Spinal cord (tissue), 10 donors: Measurements from ENCODE around the gene GNB1. TPM values are rescaled to one million over a fixed set of nuclear protein-coding genes. Genes with fewer than 3 reads are reported as not detected.
"Not testable (repeated sequence)": the region's sequence is repeated elsewhere in the genome, so short reads cannot be mapped to it uniquely, and the experiment has no call there.

ENCODE experiments used
- DNase-seq, 6 donors: peaks; one replicate each; pipeline versions ENCODE4 v3.0.0 to v3.0.0-alpha.2; 2013 to 2015; ENCODE audit warnings: low spot score in 6 of 6, low read depth in 4 of 6
- H3K27ac ChIP-seq: one replicate; pipeline ENCODE4 v1.5.1; 2013; ENCODE audit warnings: low read depth, low read length, control low read depth
- H3K27me3 ChIP-seq: one replicate; pipeline ENCODE4 v1.6.1; 2013; ENCODE audit warnings: low read length; ENCODE audit not compliant: control insufficient read depth, insufficient read depth
- H3K36me3 ChIP-seq: one replicate; pipeline ENCODE4 v1.6.1; 2013; ENCODE audit warnings: low read length; ENCODE audit not compliant: control insufficient read depth, insufficient read depth
- H3K4me1 ChIP-seq: one replicate; pipeline ENCODE4 v1.6.1; 2013; ENCODE audit warnings: low read length; ENCODE audit not compliant: control insufficient read depth, insufficient read depth
- H3K4me3 ChIP-seq: one replicate; pipeline ENCODE4 v1.5.1; 2013; ENCODE audit warnings: low read depth, low read length, control low read depth
- H3K9me3 ChIP-seq: one replicate; pipeline ENCODE4 v1.6.1; 2013; ENCODE audit warnings: low read length; ENCODE audit not compliant: control insufficient read depth, insufficient read depth
- WGBS: methylation state at CpG from one replicate; pipeline ENCODE4 v1.1.5; 2013; ENCODE audit warnings: missing lambda C conversion rate; ENCODE audit not compliant: insufficient coverage; 5-methylcytosine and 5-hydroxymethylcytosine counted together
- polyA plus RNA-seq, 2 donors: library from polyadenylated mRNA; unstranded; fragments of 120-200 nt; gene quantifications; one replicate each; pipeline ENCODE4 v1.2.1, GENCODE V29; 2013; ENCODE audit not compliant: insufficient read length in 2 of 2
- total RNA-seq, 2 donors: library from RNA; depleted of rRNA in 1 of 2; stranded (reverse); fragments of 120-200 nt in 1 of 2; fragments of >200 nt in 1 of 2; gene quantifications; one replicate each; pipeline versions ENCODE4 v1.2.3 to v1.2.4, GENCODE V29; 2013 to 2014
- donor health status: healthy.

Gene GNB1
- total and polyA plus RNA-seq, 4 donors, result 129 to 651 (median 436) TPM

GRCh38 chr1:1892079-1892762 lies 1.3 kb upstream of the GNB1 start:
- no peak for DNase-seq
- 85% methylated on average over 15 of the region's 21 CpGs for WGBS
- peak overlapping the region; percentile 64 for H3K27ac ChIP-seq
- H3K36me3 ChIP-seq, result peaks cover 17% of the 10 kb centered on the region
- peak overlapping the region; percentile 57 for H3K4me3 ChIP-seq
- no peaks in the 10 kb centered on the region for H3K27me3 ChIP-seq
- H3K4me1 ChIP-seq, result peaks cover 58% of the 10 kb centered on the region
- no peaks in the 10 kb centered on the region for H3K9me3 ChIP-seq

DNA sequence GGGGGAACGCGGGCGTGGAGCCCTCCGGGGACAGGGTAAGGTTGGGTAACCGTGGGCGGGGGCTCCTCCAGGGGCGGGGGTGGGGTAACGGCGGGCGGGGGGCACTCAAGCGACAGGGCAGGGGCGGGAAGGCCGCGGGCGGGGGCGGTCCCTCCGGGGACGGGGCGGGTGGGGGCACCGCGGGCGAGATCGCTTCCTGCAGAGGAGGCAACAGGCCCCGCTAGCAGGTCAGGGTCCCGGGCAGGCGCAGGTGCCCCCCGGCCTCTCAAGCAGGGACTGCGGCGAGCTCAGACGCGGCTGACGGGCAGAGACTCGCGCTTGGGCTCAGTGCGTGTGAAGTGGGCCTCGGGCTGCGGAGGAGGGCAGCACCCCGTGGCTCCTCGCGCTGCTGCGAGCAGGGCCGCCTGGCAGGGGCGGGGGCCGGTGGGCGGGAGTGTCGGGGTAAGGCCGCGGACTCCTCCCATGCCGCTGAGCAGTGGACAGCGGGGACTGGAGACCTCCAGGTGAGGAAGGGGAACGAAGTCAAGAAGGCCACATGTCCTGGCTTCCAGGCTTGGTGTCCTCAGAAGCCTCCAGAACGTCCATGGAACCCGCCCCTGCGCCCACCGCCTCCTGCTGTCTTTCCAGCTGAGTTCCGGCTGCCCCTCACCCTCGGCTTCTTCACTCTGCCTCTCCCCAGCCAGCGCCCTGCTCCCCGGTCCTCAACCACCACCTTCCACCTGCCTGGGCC lies 627 bp upstream of the GNB1 start:
- peaks cover 58% of the 10 kb centered on the region for H3K4me1 ChIP-seq

DNA sequence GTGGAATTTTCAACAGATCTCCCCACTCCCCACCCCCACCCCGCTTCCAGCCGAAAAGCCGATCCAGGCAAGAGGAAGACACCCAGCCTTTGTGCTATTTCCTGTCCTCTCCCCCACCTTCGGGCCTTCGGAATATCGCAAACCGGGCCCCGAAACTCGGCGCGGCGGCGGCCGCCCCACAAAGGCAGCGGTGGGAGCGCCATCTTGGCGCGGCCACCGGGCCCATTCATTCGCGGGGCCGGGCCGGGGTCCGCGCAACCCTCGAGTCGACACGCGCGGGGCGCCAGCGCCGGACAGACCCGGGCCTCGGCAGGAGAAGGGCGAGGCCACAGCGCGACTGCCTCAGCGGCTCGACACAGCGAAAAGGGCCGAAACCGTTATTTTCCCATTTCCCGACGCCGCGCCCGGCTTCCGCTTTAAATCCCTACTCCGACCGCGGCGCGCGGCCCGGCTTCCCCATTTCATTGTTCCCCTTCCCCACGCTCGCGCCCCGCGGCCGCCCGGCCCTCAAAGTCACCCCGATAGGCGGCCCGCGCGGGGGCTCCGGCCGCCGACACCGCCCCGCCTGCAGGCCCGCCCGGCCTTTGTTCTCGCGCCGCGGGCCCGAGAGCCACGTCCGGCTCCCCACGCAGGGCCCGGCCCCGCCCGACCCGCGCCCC lies 911 bp downstream of the GNB1 start:
- H3K4me3 ChIP-seq, result peak overlapping the region; percentile 66
- H3K9me3 ChIP-seq, result no peaks in the 10 kb centered on the region
- WGBS, result under 1% methylated on average over 88 of the region's 88 CpGs
- peaks cover 56% of the 10 kb centered on the region for H3K4me1 ChIP-seq
- peak overlapping the region; percentile 82 for H3K27ac ChIP-seq
- peaks cover 17% of the 10 kb centered on the region for H3K36me3 ChIP-seq
- no peaks in the 10 kb centered on the region for H3K27me3 ChIP-seq
- DNase-seq, result peak in 3 of 6 donors; percentile 42 to 69 (median 68)

More for the DNA sequence above, 627 bp upstream of the GNB1 start:
- 2% methylated on average over 51 of the region's 59 CpGs for WGBS
- peak in 2 of 6 donors; percentile 65 to 67 for DNase-seq
- Histone ChIP-seq H3K27me3 (no peaks in the 10 kb centered on the region), H3K9me3 (no peaks in the 10 kb centered on the region), H3K27ac (peak overlapping the region; percentile 64), H3K4me3 (peak overlapping the region; percentile 57), H3K36me3 (peaks cover 17% of the 10 kb centered on the region)

DNA sequence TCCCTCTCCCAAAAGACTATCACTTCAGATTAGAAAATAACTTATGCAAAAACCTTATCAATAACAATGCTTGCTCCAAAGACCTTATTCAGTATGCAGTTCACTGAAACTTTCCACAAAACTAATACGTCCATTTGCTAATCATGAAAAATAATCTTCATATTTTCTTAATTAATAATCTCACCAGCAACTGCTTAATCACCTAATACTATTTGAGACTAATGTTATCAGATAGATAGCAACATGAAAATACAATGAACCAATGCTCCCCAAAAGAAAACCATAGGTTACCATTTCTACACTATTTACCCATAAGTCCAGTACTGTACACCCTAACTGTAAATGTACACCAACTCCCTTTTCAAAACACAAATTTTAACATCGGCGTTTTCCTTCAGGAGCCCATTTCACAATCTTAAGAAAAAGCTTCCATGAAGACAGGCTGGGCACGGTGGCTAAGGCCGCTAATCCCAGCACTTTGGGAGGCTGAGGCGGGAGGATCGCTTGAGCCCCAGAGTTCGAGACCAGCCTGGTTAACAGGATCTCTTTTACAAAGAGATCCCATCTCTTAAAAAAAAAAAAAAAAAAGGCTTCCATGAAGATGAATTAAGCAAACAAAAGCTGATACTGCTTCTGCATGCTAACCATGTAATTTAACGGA lies 1.7 kb downstream of the GNB1 start:
- Histone ChIP-seq H3K27me3 (no peaks in the 10 kb centered on the region), H3K4me3 (peak overlapping the region; percentile 66), H3K4me1 (peaks cover 49% of the 10 kb centered on the region), H3K9me3 (no peaks in the 10 kb centered on the region), H3K27ac (peak overlapping the region; percentile 82), H3K36me3 (peaks cover 20% of the 10 kb centered on the region)
- DNase-seq, result no peak
- 0% methylated on average over 3 of the region's 9 CpGs for WGBS

- H3K27ac ChIP-seq, H3K36me3 ChIP-seq, DNase-seq, H3K9me3 ChIP-seq, H3K4me3 ChIP-seq, H3K27me3 ChIP-seq: not testable (repeated sequence)
- 70% methylated on average over 3 of the region's 11 CpGs for WGBS
- peaks cover 31% of the 10 kb centered on the region for H3K4me1 ChIP-seq
Measured at GRCh38 chr1:1883890-1884289, 7.0 kb downstream of the GNB1 start.

DNA sequence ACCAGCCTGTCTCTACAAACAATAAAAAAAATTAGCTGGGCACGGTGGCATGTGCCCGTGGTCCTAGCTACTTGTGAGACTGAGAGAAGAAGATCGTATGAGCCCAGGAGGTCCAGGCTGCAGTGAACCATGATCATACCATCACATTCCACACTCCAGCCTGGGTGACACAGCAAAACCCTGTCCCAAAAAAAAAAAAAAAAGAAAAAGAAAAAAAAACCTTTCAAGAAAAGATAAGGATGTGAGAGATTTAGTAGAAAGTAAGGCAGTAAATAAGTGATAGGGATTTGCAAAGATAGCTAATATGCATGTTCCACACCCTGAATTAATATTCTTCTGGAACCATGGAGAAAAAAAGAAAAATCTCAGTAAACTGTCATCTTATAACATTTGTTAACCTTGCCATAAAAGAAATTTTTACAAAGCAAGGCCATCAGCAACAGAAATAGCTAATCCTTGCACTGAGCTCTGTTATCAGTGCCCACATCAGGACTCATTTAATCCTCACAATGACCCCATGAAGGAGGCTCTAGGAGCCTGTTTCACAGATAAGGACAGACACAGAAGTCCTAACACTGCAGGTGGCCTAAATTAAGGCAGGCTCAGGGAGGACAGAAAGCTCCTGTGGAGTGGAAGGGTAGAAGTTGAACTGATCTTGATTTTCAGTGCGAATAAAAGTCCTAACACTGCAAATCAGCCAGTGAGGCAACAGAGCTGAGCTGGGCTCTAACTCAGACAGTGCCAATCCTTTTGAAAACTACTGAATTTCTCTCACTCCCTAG lies 7.6 kb downstream of the GNB1 start:
- H3K27ac ChIP-seq, result no peak overlapping the region
- H3K4me3 ChIP-seq, result no peak overlapping the region
- H3K9me3 ChIP-seq, result no peaks in the 10 kb centered on the region
- WGBS, result no CpG with 5 or more reads among the region's 4 CpGs
- H3K4me1 ChIP-seq, result peaks cover 26% of the 10 kb centered on the region
- H3K36me3 ChIP-seq, result peaks cover 11% of the 10 kb centered on the region
- H3K27me3 ChIP-seq, result no peaks in the 10 kb centered on the region
- no peak for DNase-seq

- Histone ChIP-seq H3K27ac (no peak overlapping the region), H3K27me3 (no peaks in the 10 kb centered on the region), H3K36me3 (peaks cover 11% of the 10 kb centered on the region), H3K4me3 (no peak overlapping the region), H3K9me3 (no peaks in the 10 kb centered on the region), H3K4me1 (peaks cover 19% of the 10 kb centered on the region)
- DNase-seq, result no peak
- 75% methylated on average over 5 of the region's 6 CpGs for WGBS
Measured at GRCh38 chr1:1881727-1882126, 9.2 kb downstream of the GNB1 start.

- DNase-seq, result no peak
- H3K27me3 ChIP-seq, result no peaks in the 10 kb centered on the region
- no peak overlapping the region for H3K4me3 ChIP-seq
- H3K27ac ChIP-seq, result no peak overlapping the region
- no peaks in the 10 kb centered on the region for H3K9me3 ChIP-seq
- H3K36me3 ChIP-seq, result peaks cover 16% of the 10 kb centered on the region
- 75% methylated on average over 11 of the region's 13 CpGs for WGBS
- H3K4me1 ChIP-seq, result peaks cover 15% of the 10 kb centered on the region
Measured at GRCh38 chr1:1880617-1881312, 10.1 kb downstream of the GNB1 start.
